HG03521 (cell line): ENCODE measurements around the gene IFT57.

Source experiments
- ATAC-seq: cut with Tn5 transposase; IDR thresholded peaks from one replicate; pipeline ENCODE4 v1.9.1; 2021; ENCODE audit warnings: mild to moderate bottlenecking, moderate library complexity; ENCODE audit not compliant: unreplicated experiment

The IFT57 gene

GRCh38 chr3:108221393-108221792 lies 831 bp downstream of the IFT57 start:
- ATAC-seq = no peak

- ATAC-seq = no peak
Observed at GRCh38 chr3:108219336-108219735, 2.9 kb downstream of the IFT57 start.

- no peak for ATAC-seq
Observed at GRCh38 chr3:108218811-108219210, 3.4 kb downstream of the IFT57 start.

- no peak for ATAC-seq
Observed at GRCh38 chr3:108215871-108216270, 6.4 kb downstream of the IFT57 start.

GRCh38 chr3:108209579-108209978 lies 12.6 kb downstream of the IFT57 start:
- no peak for ATAC-seq

- ATAC-seq = peak; percentile 92
Observed at GRCh38 chr3:108208831-108209230, 13.4 kb downstream of the IFT57 start.

- ATAC-seq = no peak
Observed at GRCh38 chr3:108202834-108203233, 19.4 kb downstream of the IFT57 start.

GRCh38 chr3:108202080-108202479 lies 20.1 kb downstream of the IFT57 start:
- no peak for ATAC-seq

- no peak for ATAC-seq
Observed at GRCh38 chr3:108201258-108201657, 21.0 kb downstream of the IFT57 start.

- ATAC-seq = no peak
Observed at GRCh38 chr3:108200578-108200977, 21.6 kb downstream of the IFT57 start.

GRCh38 chr3:108200024-108200423 lies 22.2 kb downstream of the IFT57 start:
- ATAC-seq = no peak

- ATAC-seq = no peak
Observed at GRCh38 chr3:108191394-108191793, 30.8 kb downstream of the IFT57 start.

- ATAC-seq = no peak
Observed at GRCh38 chr3:108190346-108190745, 31.9 kb downstream of the IFT57 start.

- no peak for ATAC-seq
Observed at GRCh38 chr3:108189440-108189839, 32.8 kb downstream of the IFT57 start.

- ATAC-seq = no peak
Observed at GRCh38 chr3:108185536-108185935, 36.7 kb downstream of the IFT57 start.

GRCh38 chr3:108184824-108185223 lies 37.4 kb downstream of the IFT57 start:
- ATAC-seq = no peak

- ATAC-seq = no peak
Observed at GRCh38 chr3:108183971-108184370, 38.3 kb downstream of the IFT57 start.

GRCh38 chr3:108183181-108183580 lies 39.0 kb downstream of the IFT57 start:
- no peak for ATAC-seq

GRCh38 chr3:108182339-108182738 lies 39.9 kb downstream of the IFT57 start:
- ATAC-seq = no peak

GRCh38 chr3:108181172-108181571 lies 41.1 kb downstream of the IFT57 start:
- ATAC-seq = no peak

GRCh38 chr3:108180194-108180593 lies 42.0 kb downstream of the IFT57 start:
- no peak for ATAC-seq

- no peak for ATAC-seq
Observed at GRCh38 chr3:108178676-108179075, 43.5 kb downstream of the IFT57 start.

GRCh38 chr3:108177536-108177935 lies 44.7 kb downstream of the IFT57 start:
- no peak for ATAC-seq

GRCh38 chr3:108175352-108175751 lies 46.9 kb downstream of the IFT57 start:
- ATAC-seq = no peak
